Endothelial cell of umbilical vein (primary cell): Measurements from ENCODE around the gene YTHDF1. TPM values are rescaled to one million over a fixed set of nuclear protein-coding genes. Genes with fewer than 3 reads are reported as not detected.

Experiments used
- BruUV-seq: library from RNA; stranded (reverse); fragments of 400-500 nt; replicated peaks from 2 replicates; lab custom pipeline; 2021; lab: Mats Ljungman, UMichigan
- CTCF ChIA-PET: fragments of 300-600, 350-600 bp; sonication (Branson Sonifier 250); formaldehyde crosslinking; loops from one replicate; lab custom pipeline; 2021; ENCODE audit warnings: antibody characterized with exemption, inconsistent platforms; lab: Charles Lee
- POLR2A ChIA-PET: fragments of 300-600, 350-600 bp; sonication (Branson Sonifier 250); formaldehyde crosslinking; loops from one replicate; lab custom pipeline; 2021; ENCODE audit warnings: antibody characterized with exemption, inconsistent platforms; lab: Charles Lee
- DNase-seq: peaks from one replicate; pipeline ENCODE4 v3.0.0-alpha.2; 2011; ENCODE audit warnings: low read depth, low spot score
- FAIRE-seq: peaks from 2 replicates; lab custom pipeline; 2011; peaks lifted over from hg19 to GRCh38; lab: Jason Lieb, UNC
- H2AFZ ChIP-seq: 2 replicates; pipeline ENCODE4 v1.6.0; 2012; ENCODE audit warnings: low read depth, low read length, control low read depth, inconsistent platforms
- H3K27ac ChIP-seq: 2 replicates; pipeline ENCODE4 v1.5.1; 2011; ENCODE audit warnings: low read depth, mild to moderate bottlenecking, control low read depth, low read length, moderate library complexity; ENCODE audit not compliant: insufficient read depth
- H3K27me3 ChIP-seq, 2 experiments: 2 replicates each; pipeline versions ENCODE4 v1.6.0 to v1.6.1; 2011; ENCODE audit warnings: low read length in 2 of 2, mixed read lengths in 1 of 2; ENCODE audit not compliant: control insufficient read depth in 2 of 2, insufficient read depth in 2 of 2
- H3K36me3 ChIP-seq, 2 experiments: 2 replicates in 1 of 2; 3 replicates in 1 of 2; pipeline ENCODE4 v1.5.1; 2011; ENCODE audit warnings: low read length in 2 of 2, mild to moderate bottlenecking in 1 of 2, moderate library complexity in 1 of 2; ENCODE audit not compliant: control insufficient read depth in 2 of 2, insufficient read depth in 2 of 2; ENCODE audit errors: extremely low read depth in 1 of 2
- H3K4me1 ChIP-seq: 3 replicates; pipeline ENCODE4 v1.5.1; 2011; ENCODE audit warnings: mild to moderate bottlenecking, low read length; ENCODE audit not compliant: control insufficient read depth, insufficient read depth; ENCODE audit errors: extremely low read depth
- H3K4me2 ChIP-seq: 2 replicates; pipeline ENCODE4 v1.6.1; 2011; ENCODE audit warnings: low read length, control low read depth, mixed read lengths; ENCODE audit not compliant: insufficient read depth
- H3K4me3 ChIP-seq, 3 experiments: fragments of 200-600 bp in 1 of 3; sonication (generic), shearing (Covaris generic) in 1 of 3; replicated peaks in 1 of 3; 2 replicates each; pipeline ENCODE4 v1.5.1; 2011 to 2016; ENCODE audit warnings: control low read depth in 3 of 3, low read length in 3 of 3, mild to moderate bottlenecking in 2 of 3, inconsistent platforms in 1 of 3, low read depth in 1 of 3, moderate library complexity in 1 of 3; ENCODE audit not compliant: insufficient read depth in 1 of 3
- H3K79me2 ChIP-seq: 2 replicates; pipeline ENCODE4 v1.6.0; 2012; ENCODE audit warnings: low read length, inconsistent platforms; ENCODE audit not compliant: control insufficient read depth, insufficient read depth
- H3K9ac ChIP-seq: replicated peaks from 2 replicates; pipeline ENCODE3; 2011; ENCODE audit warnings: low read length, control low read depth; ENCODE audit not compliant: insufficient read depth; ENCODE audit errors: extremely low read depth
- H3K9me1 ChIP-seq: replicated peaks from 3 replicates; pipeline ENCODE4 v1.6.0; 2011; ENCODE audit warnings: mild to moderate bottlenecking, low read length; ENCODE audit not compliant: control insufficient read depth, insufficient read depth; ENCODE audit errors: extremely low read depth
- H3K9me3 ChIP-seq: replicated peaks from 2 replicates; pipeline ENCODE4 v1.5.1; 2012; ENCODE audit warnings: low read length, inconsistent platforms; ENCODE audit not compliant: control insufficient read depth, insufficient read depth
- H4K20me1 ChIP-seq: replicated peaks from 2 replicates; pipeline ENCODE3; 2011; ENCODE audit warnings: mild to moderate bottlenecking, low read length; ENCODE audit not compliant: control insufficient read depth, insufficient read depth; ENCODE audit errors: extremely low read depth
- CTCF ChIP-seq, 2 donors: IDR thresholded peaks; 1 replicate in 1 of 2; 2 replicates in 1 of 2; pipeline ENCODE4 v1.5.1; 2011; ENCODE audit warnings: low read length in 2 of 2, mild to moderate bottlenecking in 2 of 2, moderate library complexity in 2 of 2, control low read depth in 1 of 2, inconsistent platforms in 1 of 2, low read depth in 1 of 2; ENCODE audit not compliant: insufficient read depth in 1 of 2; ENCODE audit errors: extremely low read depth in 1 of 2
- EZH2 ChIP-seq: IDR thresholded peaks from 2 replicates; pipeline ENCODE4 v1.6.1; 2012; ENCODE audit warnings: borderline replicate concordance, low read depth, mild to moderate bottlenecking, moderate library complexity, low read length, inconsistent platforms; ENCODE audit not compliant: severe bottlenecking
- FOS ChIP-seq: IDR thresholded peaks from 2 replicates; pipeline ENCODE4 v1.6.1; 2011; ENCODE audit warnings: mild to moderate bottlenecking, low read length, moderate library complexity, borderline replicate concordance; ENCODE audit not compliant: insufficient read depth
- GATA2 ChIP-seq: IDR thresholded peaks from 2 replicates; pipeline ENCODE4 v1.7.0; 2011; ENCODE audit warnings: low read depth, mild to moderate bottlenecking, moderate library complexity, mixed read lengths, low read length; ENCODE audit not compliant: insufficient read length, insufficient read depth
- JUN ChIP-seq: IDR thresholded peaks from 2 replicates; pipeline ENCODE4 v1.6.1; 2011; ENCODE audit warnings: borderline replicate concordance, low read depth; ENCODE audit not compliant: insufficient read length, insufficient read depth
- MAX ChIP-seq: IDR thresholded peaks from 2 replicates; pipeline ENCODE4 v1.6.1; 2011; ENCODE audit not compliant: insufficient read depth, insufficient read length
- MYC ChIP-seq: IDR thresholded peaks from one replicate; pipeline ENCODE4 v1.6.1; 2011; ENCODE audit warnings: mild to moderate bottlenecking, low read depth, low read length
- POLR2A ChIP-seq: IDR thresholded peaks from 2 replicates; pipeline ENCODE4 v1.6.1; 2012; ENCODE audit warnings: low read depth, mild to moderate bottlenecking, control low read depth, low read length
- POLR2AphosphoS5 ChIP-seq: IDR thresholded peaks from 2 replicates; pipeline ENCODE4 v1.6.1; 2012; ENCODE audit warnings: low read depth, mild to moderate bottlenecking, control low read depth, low read length, moderate library complexity; ENCODE audit not compliant: insufficient read depth
- dilution Hi-C: fragments of 300-500 bp; cut with MboI; formaldehyde crosslinking; loops from one replicate; pipeline ENCODE4 v1.15.0; 2019; ENCODE audit warnings: low sequenced_read_pairs; ENCODE audit not compliant: extremely low pct_ligation_motif_present
- intact Hi-C: fragments of 100-400 bp; cut with micrococcal nuclease; formaldehyde crosslinking; loops from one replicate; pipeline ENCODE4 v1.10.0; 2022
- polyA plus RNA-seq, 4 experiments: library from polyadenylated mRNA; depleted of rRNA in 3 of 4; stranded (reverse) in 3 of 4; unstranded in 1 of 4; fragments of >200 nt; gene quantifications; 2 replicates each; pipeline versions ENCODE4 v1.2.1 to v1.2.3, GENCODE V29; 2011 to 2012; ENCODE audit warnings: missing spikeins in 1 of 4
- total RNA-seq: library from RNA; stranded (reverse); gene quantifications from 2 replicates; pipeline ENCODE4 v1.2.3, GENCODE V29; 2021

The YTHDF1 gene
- total and polyA plus RNA-seq, 2 donors (not counting 3 experiments of a cell fraction or from before 2014, with no cell fraction given): 25.2 to 44.4 TPM

DNA sequence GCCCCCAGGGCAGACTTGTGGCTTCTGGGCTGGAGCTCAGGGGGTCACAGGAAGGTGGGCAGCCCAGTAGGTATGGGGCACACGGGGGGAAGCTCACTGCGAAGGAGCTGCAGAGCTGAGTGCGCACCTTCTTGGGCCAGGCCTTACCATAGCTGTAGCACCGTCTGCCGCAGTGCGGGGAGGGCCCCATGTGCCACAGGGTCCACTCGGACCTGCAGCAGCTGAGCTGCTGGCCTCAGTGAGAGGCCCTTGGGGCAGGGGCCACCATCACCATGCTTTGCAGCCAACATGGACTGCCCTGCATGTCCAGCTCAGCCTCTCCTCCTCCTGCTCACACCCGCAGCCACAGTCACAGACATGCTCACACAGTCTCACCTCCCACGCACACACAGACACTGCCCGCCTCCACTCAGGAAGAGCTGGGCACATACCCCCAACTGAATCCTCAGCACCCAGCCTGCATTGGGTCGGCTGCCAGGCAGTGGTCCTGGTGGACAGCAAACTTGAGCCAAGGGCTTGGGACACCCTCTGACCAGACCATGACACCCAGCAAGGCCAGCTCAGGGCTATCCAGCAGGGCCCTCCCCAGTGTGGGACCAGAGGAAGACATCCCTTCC is 35.3 kb downstream of the YTHDF1 start:
- ChIA-PET POLR2A (no interaction called here), CTCF (interaction anchor here (1.3 to 2.5 kb wide), 8 partner anchors 16 to 208 kb away, joined by 3 to 13 read pairs (median 5); no protein-coding TSS in a partner anchor)
- no peaks in the 10 kb centered on the region for H3K4me1 ChIP-seq
- H3K4me2 ChIP-seq: no peak overlapping the region
- no peak for TF ChIP-seq POLR2AphosphoS5
- TF ChIP-seq EZH2: no peak
- TF ChIP-seq FOS: no peak
- no peak for TF ChIP-seq MAX
- no peak for TF ChIP-seq GATA2
- TF ChIP-seq JUN: no peak
- no peak for TF ChIP-seq POLR2A
- no peak for TF ChIP-seq CTCF (IDR thresholded peaks at IDR 0.05; ENCODE audit: extremely low read depth in 1 of 2, insufficient read depth in 1 of 2, low read depth in 1 of 2, low read length in 2 of 2)
- TF ChIP-seq MYC: no peak
- intact Hi-C loops: loop anchor here (5.0 kb wide), 1 partner anchor 37 kb away; the partner anchor contains the start of gene YTHDF1
- no TSS peak for BruUV-seq
- H3K36me3 ChIP-seq: no peaks in the 10 kb centered on the region
- H3K9me1 ChIP-seq: no peaks in the 10 kb centered on the region
- dilution Hi-C loops: no loop called here
- FAIRE-seq (no peak), DNase-seq (no peak)
- no peaks in the 10 kb centered on the region for H3K79me2 ChIP-seq
- H2AFZ ChIP-seq: no peak overlapping the region
- H3K4me3 ChIP-seq: no peak overlapping the region
- no peak overlapping the region for H3K27ac ChIP-seq
- H3K9ac ChIP-seq: no peak overlapping the region
- no peaks in the 10 kb centered on the region for H4K20me1 ChIP-seq
- H3K27me3 ChIP-seq: peaks cover 30 to 39% of the 10 kb centered on the region in 2 experiments
- no peaks in the 10 kb centered on the region for H3K9me3 ChIP-seq
